IPS DF 4.7 (cell line): ENCODE data around the gene LFNG.

Source experiments
- DNase-seq: peaks from one replicate; pipeline ENCODE4 v3.0.0-alpha.2; 2013; ENCODE audit warnings: low spot score; ENCODE audit errors: extremely low read depth

LFNG gene

GRCh38 chr7:2502647-2502966, 17.0 kb upstream of the LFNG start:
- no peak for DNase-seq

DNA sequence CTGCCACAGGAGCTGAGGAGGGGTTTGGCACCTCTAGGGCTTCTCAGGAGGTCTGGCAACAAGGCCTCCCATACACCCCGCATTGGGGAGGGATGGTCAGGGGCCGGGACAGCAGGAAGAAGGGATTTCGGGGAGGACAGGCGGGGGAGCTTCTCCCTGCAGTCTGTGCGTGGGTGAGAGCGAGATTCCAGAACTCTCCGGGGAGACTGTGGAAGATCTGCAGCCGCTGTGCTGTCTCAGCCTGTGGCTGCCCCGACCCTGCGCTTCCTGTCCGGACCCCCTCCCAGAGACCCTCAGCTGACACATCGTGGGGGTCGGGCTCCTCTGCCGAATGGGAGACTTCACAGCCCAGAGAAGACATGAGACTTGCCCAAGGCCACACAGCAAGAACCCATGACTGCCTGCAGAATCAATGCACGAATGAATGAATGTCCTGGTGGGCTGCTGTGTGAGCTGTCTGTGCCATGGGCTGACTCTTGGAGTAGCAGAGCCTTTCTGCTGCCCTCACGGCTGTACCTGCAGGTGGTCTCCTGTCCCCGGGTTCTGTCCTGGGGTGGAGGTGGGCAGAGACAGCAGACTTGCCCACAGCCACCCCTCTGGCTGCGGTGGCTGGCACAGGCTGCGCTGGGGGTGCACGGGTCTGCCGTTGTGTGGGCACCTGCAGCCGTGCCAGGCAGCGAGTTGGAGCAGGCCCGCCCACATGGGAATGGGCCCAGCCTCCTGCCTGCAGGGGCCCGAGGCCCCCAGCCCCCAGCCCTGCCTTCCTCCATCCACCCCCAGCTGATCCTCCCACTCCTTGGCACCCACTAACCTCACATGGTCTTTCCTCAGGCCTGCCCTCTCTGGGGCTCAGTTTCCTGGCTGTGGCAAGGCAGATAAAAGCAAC, 16.3 kb upstream of the LFNG start:
- no peak for DNase-seq

DNA sequence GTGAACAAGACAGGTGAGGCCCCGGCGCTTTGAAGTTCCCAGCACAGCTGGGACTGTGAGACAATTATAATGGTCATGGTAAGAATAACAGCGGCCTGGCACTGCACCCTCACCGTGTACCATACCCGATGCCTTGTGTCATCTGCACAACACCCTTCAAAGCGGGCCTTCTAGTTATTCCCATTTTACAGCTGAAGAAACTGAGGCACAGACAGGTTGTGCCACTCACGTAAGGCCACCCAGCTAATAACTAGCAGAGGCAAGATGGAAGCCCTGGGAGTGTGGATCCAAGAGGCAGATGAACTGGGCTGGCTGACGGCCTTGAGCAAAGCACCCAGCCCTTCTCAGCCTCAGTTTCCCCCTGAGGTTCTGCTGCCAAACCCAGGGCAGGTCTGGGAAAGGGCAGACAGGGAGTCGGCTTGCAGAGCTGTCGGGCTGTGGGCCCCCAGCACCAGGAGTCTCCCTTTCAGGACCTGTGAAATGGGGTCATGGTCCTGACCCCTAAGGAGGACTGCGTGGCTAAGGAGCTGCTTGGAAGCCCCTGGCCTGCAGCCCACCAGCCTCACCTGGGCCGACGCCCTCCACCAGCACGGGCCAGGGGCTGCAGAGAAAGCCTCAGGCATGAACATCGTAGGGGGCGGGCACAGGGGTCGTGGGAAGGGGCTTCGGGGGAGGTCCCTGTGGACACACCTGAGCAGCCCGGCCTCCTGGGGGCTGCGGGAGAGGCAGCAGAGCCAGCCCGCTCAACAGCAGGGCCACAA, 15.3 kb upstream of the LFNG start:
- DNase-seq: no peak

DNA sequence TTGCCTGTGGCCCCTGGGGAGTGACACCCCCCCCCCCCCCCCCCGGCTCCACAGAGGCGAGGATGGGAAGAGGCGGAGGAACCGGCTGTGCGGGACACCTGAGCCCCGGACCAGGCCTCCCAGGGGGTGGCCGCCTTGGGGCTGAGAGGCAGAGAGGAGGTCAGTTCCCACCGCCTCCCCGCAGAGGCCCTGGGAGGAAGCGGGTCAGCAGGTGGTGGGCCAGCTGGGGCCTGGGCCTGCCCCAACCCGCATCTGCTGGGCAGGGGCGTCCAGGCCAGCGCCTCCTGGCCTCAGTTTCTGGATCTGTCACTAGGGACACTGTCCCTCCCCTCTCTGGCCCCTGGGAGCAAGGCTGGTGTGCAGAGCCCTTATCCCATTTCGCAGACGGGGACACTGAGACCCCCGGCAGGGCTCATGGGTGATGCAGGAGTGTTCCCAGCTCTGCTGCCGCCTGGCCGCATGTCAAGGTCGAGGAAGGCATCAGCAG, 14.6 kb upstream of the LFNG start:
- no peak for DNase-seq

DNA sequence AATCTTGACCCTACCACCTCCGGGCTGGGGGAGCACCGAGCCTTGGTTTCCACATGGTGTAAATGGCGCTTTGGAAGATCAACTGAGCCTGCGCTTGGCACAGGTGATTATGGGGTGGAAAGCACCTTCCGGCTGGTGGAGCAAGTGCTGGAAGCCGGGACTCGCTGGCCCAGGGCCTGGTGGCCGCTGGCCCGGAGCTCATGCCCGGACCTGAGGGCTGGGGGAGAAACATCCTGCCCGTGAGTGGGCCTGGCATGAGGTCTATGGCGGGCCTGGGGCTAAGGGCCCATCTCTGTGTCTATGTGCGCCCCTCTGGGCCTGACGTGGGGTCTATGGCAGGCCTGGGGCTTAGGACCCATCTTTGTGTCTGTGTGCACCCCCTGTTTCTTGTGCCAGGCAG, 14.2 kb upstream of the LFNG start:
- no peak for DNase-seq

GRCh38 chr7:2507208-2507916, 12.2 kb upstream of the LFNG start:
- DNase-seq: no peak

DNA sequence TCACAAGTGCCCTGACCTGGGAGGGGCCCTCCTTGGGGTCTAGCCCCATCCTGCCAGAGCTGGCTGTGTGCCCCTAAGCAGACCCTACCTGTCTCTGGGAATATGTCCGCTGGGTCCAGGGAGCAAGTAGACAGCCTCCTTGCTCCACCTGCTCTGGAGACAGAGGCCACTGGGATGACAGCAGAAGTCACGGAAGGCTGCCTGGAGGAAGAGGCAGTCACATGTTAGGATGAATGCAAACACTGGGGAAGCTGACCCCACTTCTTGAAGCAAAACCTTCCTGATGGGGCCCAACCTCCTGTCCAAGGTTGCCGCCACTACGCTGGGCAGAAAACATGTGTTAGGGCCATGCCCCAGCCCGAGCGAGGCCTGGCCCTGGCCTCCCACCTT, 11.7 kb upstream of the LFNG start:
- no peak for DNase-seq

GRCh38 chr7:2508327-2509215, 11.0 kb upstream of the LFNG start:
- no peak for DNase-seq

GRCh38 chr7:2509298-2509906, 10.2 kb upstream of the LFNG start:
- DNase-seq: no peak

GRCh38 chr7:2510130-2510776, 9.3 kb upstream of the LFNG start:
- no peak for DNase-seq

GRCh38 chr7:2510909-2511768, 8.4 kb upstream of the LFNG start:
- no peak for DNase-seq

DNA sequence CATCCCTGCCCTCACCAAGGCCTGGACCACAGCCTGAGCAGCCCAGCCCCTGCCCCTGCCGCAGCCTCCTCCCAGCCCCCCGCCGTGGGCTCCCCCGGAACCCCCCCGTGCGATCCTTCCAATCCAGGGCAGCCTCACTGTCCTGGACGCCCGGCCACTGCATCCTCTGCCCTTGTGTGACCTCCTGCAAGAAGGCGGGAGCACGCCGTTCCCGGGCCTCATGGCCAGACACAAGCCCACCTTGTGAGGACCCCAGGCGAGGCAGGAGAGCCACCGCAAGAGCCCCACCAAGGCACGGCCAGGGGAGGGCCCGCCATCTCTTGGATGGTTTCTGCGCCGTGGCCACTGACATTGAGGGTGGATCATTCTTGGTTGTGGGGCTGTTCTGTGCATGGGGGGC, 7.8 kb upstream of the LFNG start:
- no peak for DNase-seq

- DNase-seq: no peak
These were observed 7.4 kb upstream of the LFNG start for GRCh38 chr7:2512179-2512661.

GRCh38 chr7:2512713-2513112, 6.9 kb upstream of the LFNG start:
- DNase-seq: no peak

DNA sequence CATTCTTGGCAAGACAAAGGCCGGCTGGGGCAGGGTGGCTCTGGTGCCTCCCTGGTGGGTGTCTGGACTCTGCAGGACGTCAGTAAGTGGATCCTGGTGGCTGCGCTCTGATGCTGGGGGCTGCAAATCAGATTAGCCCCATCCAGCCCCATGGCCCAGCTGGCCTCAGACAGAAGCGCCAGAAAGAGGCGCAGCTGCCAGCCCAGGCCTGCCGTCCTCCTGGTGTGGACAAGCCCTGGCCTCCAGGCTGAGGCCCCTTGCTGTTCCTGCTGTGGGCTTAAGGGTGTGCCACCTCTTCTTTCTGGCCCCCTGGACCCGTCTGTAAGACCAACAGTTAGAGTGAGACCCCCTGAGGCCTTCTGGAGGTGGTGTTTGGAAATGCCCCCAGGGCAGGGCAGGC, 5.9 kb upstream of the LFNG start:
- DNase-seq: no peak

- DNase-seq: no peak
These were observed 4.8 kb upstream of the LFNG start for GRCh38 chr7:2514473-2515423.

DNA sequence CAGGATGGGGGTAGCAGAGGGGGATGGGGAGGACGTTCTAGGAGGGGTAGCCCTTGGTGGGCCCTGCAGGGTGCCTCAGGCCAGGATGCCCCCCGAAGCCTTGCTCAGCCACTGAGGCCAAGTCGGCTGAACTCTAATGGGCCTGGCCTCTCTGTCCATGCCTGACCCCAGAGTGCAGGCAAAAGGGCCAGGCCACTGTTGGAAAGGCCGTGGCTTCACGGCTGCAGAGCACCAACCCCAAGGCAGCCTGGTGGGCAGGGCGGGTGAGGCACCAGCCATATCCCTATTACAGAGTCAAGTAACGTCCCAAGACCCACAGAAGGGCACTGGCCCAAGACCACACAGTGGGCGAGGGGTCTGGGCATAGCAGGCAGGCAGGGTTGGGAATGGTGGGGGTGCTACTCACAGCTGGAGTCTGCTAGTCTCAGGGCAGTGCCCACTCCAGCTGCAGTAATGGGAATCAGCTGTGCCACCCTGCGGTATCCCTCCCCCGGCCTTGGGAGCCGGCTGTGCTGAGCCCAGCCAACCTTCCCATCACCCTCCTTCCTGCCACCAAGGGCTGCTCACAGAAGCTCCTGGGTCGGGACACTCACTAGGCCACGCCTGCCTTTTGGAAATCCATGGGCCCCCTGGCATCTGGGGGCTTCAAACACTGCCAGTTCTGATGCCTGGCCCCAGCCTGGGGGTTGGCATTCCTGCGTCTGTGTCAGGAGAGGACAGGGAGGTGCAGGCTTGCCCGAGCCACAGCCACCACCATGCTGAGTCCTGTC, 4.0 kb upstream of the LFNG start:
- no peak for DNase-seq
